Measurements from ENCODE around the gene COL4A5.

DNA sequence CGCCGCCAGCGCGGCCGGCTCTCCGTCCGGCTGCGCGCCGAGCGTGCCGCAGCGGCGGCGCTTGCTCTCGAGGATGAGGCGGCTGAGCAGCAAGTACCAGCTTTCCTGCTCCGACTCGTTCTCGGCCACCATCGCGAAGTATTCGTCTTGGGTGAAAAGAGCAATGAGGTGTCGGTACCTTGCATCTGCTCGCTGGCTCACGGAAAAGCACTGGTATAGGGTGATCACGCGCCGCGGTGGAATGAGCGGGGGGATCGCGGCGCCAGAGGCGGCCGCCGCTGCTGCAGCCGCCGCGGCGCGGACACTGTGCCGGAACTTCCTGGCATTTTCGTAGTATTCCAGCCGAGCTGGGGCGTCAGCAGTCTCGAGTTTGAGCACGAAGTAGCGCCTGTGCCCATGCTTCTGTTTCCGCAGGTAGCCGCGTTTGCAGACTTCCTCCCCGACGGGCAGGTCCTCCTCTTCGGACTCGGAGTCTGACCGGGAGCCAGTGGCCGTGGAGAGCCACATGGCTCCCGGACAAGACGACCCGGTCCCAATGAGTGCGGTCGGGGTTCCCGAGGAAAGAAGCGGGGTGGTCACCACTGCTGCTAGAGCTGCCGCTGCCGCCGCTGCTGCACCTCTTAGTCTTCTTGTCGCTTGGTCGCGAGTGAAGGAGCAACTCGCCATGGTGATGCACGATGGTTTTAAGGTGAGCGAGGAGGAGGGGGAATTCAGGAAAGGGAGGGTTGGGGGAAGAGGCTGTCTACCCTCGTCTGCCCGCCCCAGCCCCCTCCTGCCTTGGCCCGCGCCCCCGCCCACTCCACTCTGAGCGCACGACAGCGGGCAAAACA is 296.3 kb downstream of the COL4A5 start:
- TF ChIP-seq POLR2A (IDR thresholded peaks at IDR 0.05; ENCODE audit: low read depth, low read length): no peak
- TF ChIP-seq POLR2AphosphoS5 (IDR thresholded peaks at IDR 0.05; ENCODE audit: low read depth, low read length): no peak
